Uterus (tissue), 4 donors: ENCODE results near the gene FLNA. TPM values are rescaled to one million over a fixed set of nuclear protein-coding genes. Genes with fewer than 3 reads are reported as not detected.

Source experiments
- DNase-seq, 2 donors: peaks; one replicate each; pipeline ENCODE4 v3.0.0-alpha.2; 2019 to 2020
- H3K27ac ChIP-seq, 2 donors: fragments of 200-600 bp; sonication (generic); 1 replicate in 1 of 2; 2 replicates in 1 of 2; pipeline ENCODE4 v1.5.1; 2016 to 2018
- H3K27me3 ChIP-seq, 2 donors: fragments of 200-600 bp; sonication (generic); one replicate each; pipeline ENCODE4 v1.5.1; 2018 to 2019; ENCODE audit warnings: control low read depth in 1 of 2
- H3K36me3 ChIP-seq, 2 donors: fragments of 200-600 bp; sonication (generic); one replicate each; pipeline ENCODE4 v1.5.1; 2019; ENCODE audit warnings: control low read depth in 1 of 2
- H3K4me1 ChIP-seq, 2 donors: fragments of 200-600 bp; sonication (generic); one replicate each; pipeline ENCODE4 v1.5.1; 2018 to 2019; ENCODE audit warnings: control low read depth in 1 of 2
- H3K4me3 ChIP-seq, 2 donors: fragments of 200-600 bp; sonication (generic); 1 replicate in 1 of 2; 2 replicates in 1 of 2; pipeline ENCODE4 v1.5.1; 2018 to 2019; ENCODE audit warnings: mild to moderate bottlenecking in 1 of 2
- H3K9me3 ChIP-seq, 2 donors: fragments of 200-600 bp; sonication (generic); one replicate each; pipeline ENCODE4 v1.5.1; 2019; ENCODE audit warnings: control low read depth in 1 of 2
- POLR2A ChIP-seq, 2 donors: fragments of 450-650 bp; IDR thresholded peaks; one replicate each; pipeline ENCODE4 v1.6.1; 2016; ENCODE audit warnings: antibody characterized with exemption in 2 of 2, mild to moderate bottlenecking in 1 of 2, moderate library complexity in 1 of 2
- intact Hi-C: fragments of 100-400 bp; cut with DNase I; formaldehyde crosslinking; loops from one replicate; pipeline ENCODE4 v1.15.1; 2023; ENCODE audit warnings: low total_unique reads
- total RNA-seq, 4 donors: library from RNA; depleted of rRNA in 3 of 4; stranded (reverse); fragments of >200 nt in 3 of 4; gene quantifications; one replicate each; pipeline versions ENCODE4 v1.1.0 to v1.2.4, GENCODE V29; 2014 to 2023
- TF ChIP-seq, protein P1 (sequence below), 4 experiments: fragments of 200-600 bp in 2 of 4; fragments of 450-650 bp in 2 of 4; sonication (generic) in 2 of 4; IDR thresholded peaks; one replicate each; pipeline ENCODE4 v1.5.1; 2016 to 2019; ENCODE audit warnings: antibody characterized with exemption in 4 of 4, mild to moderate bottlenecking in 2 of 4, moderate library complexity in 1 of 4
- donor health status: DM: yes; HTN: yes; CAD: no.

The FLNA gene
- total RNA-seq, 4 donors from 2014 or later = 1,067 to 4,271 (median 2,911) TPM

GRCh38 chrX:154383359-154384283 lies 9.2 kb upstream of the FLNA start:
- Histone ChIP-seq H3K27me3 (no peaks in the 10 kb centered on the region), H3K36me3 (no peaks in the 10 kb centered on the region), H3K4me3 (no peak overlapping the region), H3K4me1 (no peaks in the 10 kb centered on the region), H3K9me3 (no peaks in the 10 kb centered on the region), H3K27ac (peak overlapping the region; percentile 1 to 51)
- peak; percentile 39 to 48 for DNase-seq
- TF ChIP-seq POLR2A (IDR thresholded peaks at IDR 0.05) = no peak
- TF ChIP-seq, protein P1, sequence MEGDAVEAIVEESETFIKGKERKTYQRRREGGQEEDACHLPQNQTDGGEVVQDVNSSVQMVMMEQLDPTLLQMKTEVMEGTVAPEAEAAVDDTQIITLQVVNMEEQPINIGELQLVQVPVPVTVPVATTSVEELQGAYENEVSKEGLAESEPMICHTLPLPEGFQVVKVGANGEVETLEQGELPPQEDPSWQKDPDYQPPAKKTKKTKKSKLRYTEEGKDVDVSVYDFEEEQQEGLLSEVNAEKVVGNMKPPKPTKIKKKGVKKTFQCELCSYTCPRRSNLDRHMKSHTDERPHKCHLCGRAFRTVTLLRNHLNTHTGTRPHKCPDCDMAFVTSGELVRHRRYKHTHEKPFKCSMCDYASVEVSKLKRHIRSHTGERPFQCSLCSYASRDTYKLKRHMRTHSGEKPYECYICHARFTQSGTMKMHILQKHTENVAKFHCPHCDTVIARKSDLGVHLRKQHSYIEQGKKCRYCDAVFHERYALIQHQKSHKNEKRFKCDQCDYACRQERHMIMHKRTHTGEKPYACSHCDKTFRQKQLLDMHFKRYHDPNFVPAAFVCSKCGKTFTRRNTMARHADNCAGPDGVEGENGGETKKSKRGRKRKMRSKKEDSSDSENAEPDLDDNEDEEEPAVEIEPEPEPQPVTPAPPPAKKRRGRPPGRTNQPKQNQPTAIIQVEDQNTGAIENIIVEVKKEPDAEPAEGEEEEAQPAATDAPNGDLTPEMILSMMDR (IDR thresholded peaks at IDR 0.05) = no peak
- intact Hi-C loops = no loop called here

- no peaks in the 10 kb centered on the region for H3K36me3 ChIP-seq
- peak in 1 of 2 donors; percentile 48 for DNase-seq
- intact Hi-C loops = no loop called here
- no peak for TF ChIP-seq POLR2A (IDR thresholded peaks at IDR 0.05)
- TF ChIP-seq, protein P1 (IDR thresholded peaks at IDR 0.05) = no peak
- H3K4me1 ChIP-seq = no peaks in the 10 kb centered on the region
- no peaks in the 10 kb centered on the region for H3K9me3 ChIP-seq
- H3K4me3 ChIP-seq = no peak overlapping the region
- no peaks in the 10 kb centered on the region for H3K27me3 ChIP-seq
- H3K27ac ChIP-seq = no peak overlapping the region
These were observed 8.1 kb upstream of the FLNA start for GRCh38 chrX:154382483-154383069.

- no peaks in the 10 kb centered on the region for H3K4me1 ChIP-seq
- TF ChIP-seq POLR2A (IDR thresholded peaks at IDR 0.05) = no peak
- TF ChIP-seq, protein P1 (IDR thresholded peaks at IDR 0.05) = no peak
These were observed 6.8 kb upstream of the FLNA start for GRCh38 chrX:154381271-154381670.

DNA sequence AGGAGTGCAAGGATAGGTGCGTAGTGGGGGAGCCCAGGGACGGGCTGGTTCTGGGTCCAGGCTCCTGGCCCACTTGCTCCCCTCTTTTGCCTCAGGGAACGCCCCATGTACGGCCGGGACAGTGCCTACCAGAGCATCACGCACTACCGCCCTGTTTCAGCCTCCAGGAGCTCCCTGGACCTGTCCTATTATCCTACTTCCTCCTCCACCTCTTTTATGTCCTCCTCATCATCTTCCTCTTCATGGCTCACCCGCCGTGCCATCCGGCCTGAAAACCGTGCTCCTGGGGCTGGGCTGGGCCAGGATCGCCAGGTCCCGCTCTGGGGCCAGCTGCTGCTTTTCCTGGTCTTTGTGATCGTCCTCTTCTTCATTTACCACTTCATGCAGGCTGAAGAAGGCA lies 6.4 kb upstream of the FLNA start:
- H3K27me3 ChIP-seq = no peaks in the 10 kb centered on the region
- no peak for TF ChIP-seq POLR2A (IDR thresholded peaks at IDR 0.05)
- TF ChIP-seq, protein P1 (IDR thresholded peaks at IDR 0.05) = no peak
- intact Hi-C loops = no loop called here
- H3K9me3 ChIP-seq = no peaks in the 10 kb centered on the region
- no peaks in the 10 kb centered on the region for H3K4me1 ChIP-seq
- H3K27ac ChIP-seq = peak overlapping the region; percentile 95 to 97
- no peaks in the 10 kb centered on the region for H3K36me3 ChIP-seq
- peak overlapping the region; percentile 59 to 65 for H3K4me3 ChIP-seq
- no peak for DNase-seq

More at GRCh38 chrX:154381271-154381670, 6.8 kb upstream of the FLNA start:
- no peak overlapping the region for H3K27ac ChIP-seq
- no peak overlapping the region for H3K4me3 ChIP-seq
- intact Hi-C loops = no loop called here
- H3K9me3 ChIP-seq = no peaks in the 10 kb centered on the region
- no peaks in the 10 kb centered on the region for H3K36me3 ChIP-seq
- H3K27me3 ChIP-seq = no peaks in the 10 kb centered on the region
- DNase-seq = no peak

- Histone ChIP-seq H3K4me1 (no peaks in the 10 kb centered on the region), H3K4me3 (peak overlapping the region; percentile 59 to 65), H3K36me3 (no peaks in the 10 kb centered on the region), H3K27me3 (no peaks in the 10 kb centered on the region), H3K9me3 (no peaks in the 10 kb centered on the region), H3K27ac (peak overlapping the region; percentile 95 to 97)
- intact Hi-C loops = no loop called here
- peak in 1 of 2 donors; percentile 30 for DNase-seq
- TF ChIP-seq, protein P1 (IDR thresholded peaks at IDR 0.05) = no peak
- no peak for TF ChIP-seq POLR2A (IDR thresholded peaks at IDR 0.05)
These were observed 5.7 kb upstream of the FLNA start for GRCh38 chrX:154380153-154380552.
